Stomach (tissue), 4 donors: ENCODE measurements around the gene BMP2.

ENCODE experiments used
- CTCF ChIP-seq, 7 experiments: fragments of 450-650 bp in 4 of 7; fragments of 200-600 bp in 3 of 7; sonication (generic) in 3 of 7; IDR thresholded peaks; one replicate each; pipeline ENCODE4 v1.5.1; 2016 to 2019; ENCODE audit warnings: antibody characterized with exemption in 7 of 7, control low read depth in 2 of 7, mild to moderate bottlenecking in 1 of 7
- POLR2A ChIP-seq, 4 donors: fragments of 450-650 bp; IDR thresholded peaks; one replicate each; pipeline ENCODE4 v1.6.1; 2016; ENCODE audit warnings: antibody characterized with exemption in 4 of 4, control low read depth in 2 of 4, mild to moderate bottlenecking in 1 of 4, moderate library complexity in 1 of 4
- POLR2AphosphoS5 ChIP-seq, 3 donors: sonication (generic); formaldehyde crosslinking; IDR thresholded peaks; one replicate each; pipeline ENCODE4 v1.6.1; 2016; ENCODE audit warnings: antibody characterized with exemption in 3 of 3

GRCh38 chr20:6812530-6812929, 45.0 kb downstream of the BMP2 start:
- TF ChIP-seq POLR2A (IDR thresholded peaks at IDR 0.05) (no peak), CTCF (IDR thresholded peaks at IDR 0.05) (no peak), POLR2AphosphoS5 (IDR thresholded peaks at IDR 0.05) (no peak)
